A549 (cell line): ENCODE results near the gene LRCH1. TPM values are rescaled to one million over a fixed set of nuclear protein-coding genes. Genes with fewer than 3 reads are reported as not detected.

ENCODE experiments used
- ATAC-seq, 2 experiments: fragments of 200-7000 bp in 1 of 2; fragments of >200 bp in 1 of 2; cut with Nextera tagmentation in 1 of 2; cut with Tn5 transposase in 1 of 2; 3 replicates each; pipeline versions ENCODE4 v1.8.0 to v1.9.1; 2018 to 2020; ENCODE audit warnings: mild to moderate bottlenecking in 1 of 2, moderate library complexity in 1 of 2
- CTCF ChIA-PET: fragments of 300-600 bp; sonication (Branson Sonifier 250); formaldehyde crosslinking; extraction: SDS; loops from one replicate; lab custom pipeline; 2021; ENCODE audit warnings: antibody characterized with exemption, inconsistent platforms; lab: Yijun Ruan, JAX
- POLR2A ChIA-PET: fragments of 350-600 bp; formaldehyde crosslinking; extraction: SDS; loops from one replicate; lab custom pipeline; 2021; ENCODE audit warnings: antibody characterized with exemption, inconsistent platforms; lab: Yijun Ruan, JAX
- DNase-seq, 2 experiments: peaks; one replicate each; pipeline versions ENCODE4 v3.0.0 to v3.0.0-alpha.2; 2011 to 2016; ENCODE audit warnings: low read depth in 1 of 2, low spot score in 1 of 2
- FAIRE-seq: peaks from 2 replicates; lab custom pipeline; 2011; peaks lifted over from hg19 to GRCh38; lab: Jason Lieb, UNC
- H3K27ac ChIP-seq, 2 experiments: fragments of >200 bp; sonication (Bioruptor Twin); formaldehyde crosslinking; 3 replicates each; pipeline ENCODE4 v1.5.1; 2016 to 2017
- H3K4me1 ChIP-seq: fragments of >200 bp; sonication (Bioruptor Twin); formaldehyde crosslinking; 3 replicates; pipeline ENCODE4 v1.6.1; 2016
- H3K4me2 ChIP-seq: fragments of >200 bp; sonication (Bioruptor Twin); formaldehyde crosslinking; 3 replicates; pipeline ENCODE4 v1.6.1; 2016
- H3K4me3 ChIP-seq: fragments of >200 bp; sonication (Bioruptor Twin); formaldehyde crosslinking; 3 replicates; pipeline ENCODE4 v1.5.1; 2016
- H3K9me3 ChIP-seq: fragments of >200 bp; sonication (Bioruptor Twin); formaldehyde crosslinking; 3 replicates; pipeline ENCODE4 v1.6.1; 2016
- BHLHE40 ChIP-seq: IDR thresholded peaks from 2 replicates; pipeline ENCODE4 v1.6.1; 2012; ENCODE audit warnings: low read depth, low read length, inconsistent platforms
- CBX8 ChIP-seq: fragments of 200-600 bp; sonication (generic); IDR thresholded peaks from 2 replicates; pipeline ENCODE4 v1.6.1; 2016
- CHD2 ChIP-seq: fragments of 150-350 bp; IDR thresholded peaks from 2 replicates; pipeline ENCODE4 v1.6.1; 2014; ENCODE audit warnings: low read length; ENCODE audit not compliant: partially characterized antibody
- CTCF ChIP-seq: fragments of >200 bp; sonication (Bioruptor Twin); formaldehyde crosslinking; IDR thresholded peaks from 3 replicates; pipeline ENCODE4 v1.5.1; 2016
- EHF ChIP-seq: fragments of 250-450 bp; sonication (Bioruptor Pico); IDR thresholded peaks from 2 replicates; pipeline ENCODE4 v1.5.0; 2020; ENCODE audit warnings: mild to moderate bottlenecking
- FOSB ChIP-seq: fragments of 250-450 bp; sonication (Bioruptor Pico); IDR thresholded peaks from 2 replicates; pipeline ENCODE4 v1.5.0; 2020; ENCODE audit warnings: mild to moderate bottlenecking, moderate library complexity
- FOSL2 ChIP-seq, 2 experiments: fragments of 450-650 bp in 1 of 2; fragments of >200 bp in 1 of 2; sonication (Bioruptor Twin) in 1 of 2; formaldehyde crosslinking; IDR thresholded peaks; 2 replicates each; pipeline versions ENCODE4 v1.5.0 to v1.6.1; 2016 to 2020; ENCODE audit warnings: mild to moderate bottlenecking in 1 of 2, moderate library complexity in 1 of 2
- JUN ChIP-seq, 2 experiments: fragments of >200 bp; sonication (Bioruptor Twin); formaldehyde crosslinking; IDR thresholded peaks; 2 replicates in 1 of 2; 3 replicates in 1 of 2; pipeline ENCODE4 v1.6.1; 2016 to 2017
- KDM1A ChIP-seq: fragments of 200-600 bp; sonication (generic); IDR thresholded peaks from 2 replicates; pipeline ENCODE4 v1.6.1; 2016; ENCODE audit warnings: low read depth, mild to moderate bottlenecking
- MAZ ChIP-seq: fragments of 150-350 bp; IDR thresholded peaks from 2 replicates; pipeline ENCODE4 v1.6.1; 2014; ENCODE audit warnings: antibody characterized with exemption, low read depth, low read length, borderline replicate concordance
- NPAS2 ChIP-seq: fragments of 250-450 bp; sonication (Bioruptor Pico); IDR thresholded peaks from 2 replicates; pipeline ENCODE4 v1.8.0; 2022; ENCODE audit warnings: mild to moderate bottlenecking, moderate library complexity, borderline replicate concordance
- NR3C1 ChIP-seq: fragments of >200 bp; sonication (Bioruptor Twin); formaldehyde crosslinking; IDR thresholded peaks from 3 replicates; pipeline ENCODE4 v1.6.1; 2017
- POLR2AphosphoS2 ChIP-seq: conservative IDR thresholded peaks from 2 replicates; pipeline ENCODE4 v1.6.1; 2012; ENCODE audit warnings: low read length, improper control_type of control experiment, inconsistent platforms
- RARB ChIP-seq: fragments of 250-450 bp; sonication (Bioruptor Pico); IDR thresholded peaks from 2 replicates; pipeline ENCODE4 v1.8.0; 2021; ENCODE audit warnings: mild to moderate bottlenecking, moderate library complexity
- RNF2 ChIP-seq: fragments of 200-600 bp; sonication (generic); IDR thresholded peaks from 2 replicates; pipeline ENCODE4 v1.6.1; 2016; ENCODE audit warnings: low read depth, mild to moderate bottlenecking, antibody characterized with exemption, moderate library complexity, borderline replicate concordance
- SMC3 ChIP-seq: fragments of >200 bp; sonication (Bioruptor Twin); formaldehyde crosslinking; IDR thresholded peaks from 3 replicates; pipeline ENCODE4 v1.6.1; 2018; ENCODE audit warnings: inconsistent platforms
- ZFP36 ChIP-seq: fragments of 450-650 bp; IDR thresholded peaks from 2 replicates; pipeline ENCODE4 v1.6.1; 2014; ENCODE audit warnings: borderline replicate concordance; ENCODE audit not compliant: partially characterized antibody
- WGBS: methylation state at CpG from one replicate; pipeline ENCODE4 v1.1.6; 2017; ENCODE audit errors: missing lambda C conversion rate; 5-methylcytosine and 5-hydroxymethylcytosine counted together
- polyA plus RNA-seq, 4 experiments: library from polyadenylated mRNA; depleted of rRNA in 3 of 4; stranded (reverse); fragments of >200 nt; fragmentation: RNase III in 1 of 4; extraction: RNeasy Plus Mini Kit Qiagen cat#74134 plus additional on column Dnase treatment in 1 of 4; gene quantifications; 2 replicates in 3 of 4; 3 replicates in 1 of 4; pipeline ENCODE4 v1.2.3, GENCODE V29; 2011 to 2017
- TF ChIP-seq, protein P1 (sequence below): IDR thresholded peaks from 2 replicates; pipeline ENCODE4 v1.6.1; 2012; ENCODE audit warnings: low read depth, borderline replicate concordance
- TF ChIP-seq, protein P2 (sequence below): fragments of >200 bp; sonication (Bioruptor Twin); formaldehyde crosslinking; IDR thresholded peaks from 2 replicates; pipeline ENCODE4 v1.6.1; 2016
- TF ChIP-seq, protein P3 (sequence below): fragments of >200 bp; sonication (Bioruptor Twin); formaldehyde crosslinking; IDR thresholded peaks from 3 replicates; pipeline ENCODE4 v1.6.1; 2016
- TF ChIP-seq, protein P4 (sequence below): IDR thresholded peaks from 2 replicates; pipeline ENCODE4 v1.6.1; 2012
- TF ChIP-seq, protein P5 (sequence below): IDR thresholded peaks from 2 replicates; pipeline ENCODE4 v1.6.1; 2012

LRCH1 gene
- polyA plus RNA-seq, 2 of the 4 experiments (the other 2 are of a cell fraction) = 8.5 to 16.4 TPM

DNA sequence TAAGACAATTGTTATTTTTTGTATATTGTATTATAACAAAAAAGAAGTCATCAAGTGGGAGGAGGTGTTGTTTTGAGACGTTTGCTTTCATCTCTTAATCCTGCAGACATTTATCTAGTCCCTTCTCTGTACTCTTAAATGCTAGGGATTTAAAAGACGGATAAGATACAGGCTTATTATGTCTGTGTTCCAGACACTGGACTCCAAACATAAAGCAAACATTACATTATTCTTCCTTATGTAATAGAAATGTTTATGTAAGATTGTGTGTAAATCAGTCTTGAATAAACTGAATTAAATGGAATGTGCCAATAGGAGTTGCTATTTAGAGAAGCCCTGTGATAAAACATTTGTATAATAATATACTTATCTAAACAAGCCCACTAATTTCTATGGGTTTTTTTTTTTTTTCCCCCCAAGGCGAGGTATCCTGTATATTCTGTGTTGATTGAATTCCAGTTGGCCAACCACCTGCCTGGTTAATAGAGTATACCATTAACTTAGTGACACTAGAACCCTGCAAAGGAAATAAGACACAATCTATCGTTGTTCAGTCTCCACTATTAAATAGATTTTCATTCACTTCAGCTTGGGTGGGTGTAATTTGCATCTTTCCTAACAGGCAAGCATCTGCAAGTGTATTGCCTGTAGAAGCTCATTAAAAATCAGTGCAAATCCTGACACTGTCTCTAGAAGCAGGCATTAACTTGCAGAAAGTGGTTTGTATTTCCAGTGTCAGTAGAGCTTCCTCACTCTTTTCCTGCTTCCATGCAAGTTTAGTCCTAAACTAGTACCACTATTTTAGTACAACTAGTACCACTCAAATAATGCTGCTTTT, 69.0 kb downstream of the LRCH1 start:
- no peak for FAIRE-seq
- no peak overlapping the region for H3K4me3 ChIP-seq

DNA sequence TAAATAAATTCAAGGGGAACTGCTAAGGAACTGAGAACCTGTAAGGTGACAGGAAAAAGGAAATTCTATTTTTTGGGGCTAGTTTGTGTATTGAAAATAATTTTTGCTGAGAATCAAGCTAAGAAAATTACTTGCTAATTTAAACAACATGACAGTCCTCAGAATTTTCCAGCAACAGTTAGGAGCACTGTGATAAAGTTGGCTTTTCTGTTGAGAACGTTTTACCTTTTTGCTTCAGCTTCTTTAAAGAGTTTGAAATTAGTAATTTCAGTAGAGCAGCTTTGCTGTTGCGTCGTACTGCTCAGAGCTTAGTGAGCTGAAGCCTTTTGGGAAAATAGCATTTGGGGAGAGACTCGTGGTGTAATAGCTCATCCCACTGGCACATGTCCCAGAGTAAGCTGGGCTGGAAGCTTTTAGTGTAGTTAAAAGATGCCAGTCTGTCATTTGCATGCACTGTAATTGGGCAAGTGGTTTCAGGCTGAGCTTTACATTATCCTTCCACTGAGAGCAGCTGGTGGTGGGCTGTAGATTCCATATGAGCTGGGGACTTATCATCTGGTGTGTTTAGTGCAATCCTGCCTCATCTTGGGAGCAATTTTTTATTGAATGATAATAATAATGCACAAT, 69.8 kb downstream of the LRCH1 start:
- WGBS = 29% methylated on average over 4 of the region's 4 CpGs
- Histone ChIP-seq H3K9me3 (no peaks in the 10 kb centered on the region), H3K4me2 (peak overlapping the region; percentile 73), H3K27ac (peak overlapping the region; percentile 27 to 74; a peak in 4 of 6 replicates), H3K4me3 (no peak overlapping the region), H3K4me1 (peaks cover 38% of the 10 kb centered on the region)
- ATAC-seq = peak in 1 of 2 experiments; percentile 33; a peak in 2 of 6 replicates
- CTCF ChIA-PET = interaction anchor here (0.7 to 1.5 kb wide), 2 partner anchors 13 to 19 kb away, joined by 3 to 4 read pairs; no protein-coding TSS in a partner anchor
- no peak for DNase-seq
- FAIRE-seq = no peak
- TF ChIP-seq POLR2AphosphoS2 (no peak), SMC3 (no peak), JUN (IDR thresholded peaks at IDR 0.05) (no peak), ZFP36 (no peak), CHD2 (no peak), CBX8 (no peak), NPAS2 (CRISPR knock-in tag) (no peak), RNF2 (no peak), BHLHE40 (no peak), RARB (CRISPR knock-in tag) (no peak), CTCF (no peak), NR3C1 (no peak), KDM1A (no peak), FOSL2 (IDR thresholded peaks at IDR 0.05) (no peak), FOSL2 (CRISPR knock-in tag; IDR thresholded peaks at IDR 0.05) (no peak), FOSB (CRISPR knock-in tag) (no peak), EHF (CRISPR knock-in tag) (no peak)
- TF ChIP-seq, protein P1, sequence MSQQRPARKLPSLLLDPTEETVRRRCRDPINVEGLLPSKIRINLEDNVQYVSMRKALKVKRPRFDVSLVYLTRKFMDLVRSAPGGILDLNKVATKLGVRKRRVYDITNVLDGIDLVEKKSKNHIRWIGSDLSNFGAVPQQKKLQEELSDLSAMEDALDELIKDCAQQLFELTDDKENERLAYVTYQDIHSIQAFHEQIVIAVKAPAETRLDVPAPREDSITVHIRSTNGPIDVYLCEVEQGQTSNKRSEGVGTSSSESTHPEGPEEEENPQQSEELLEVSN = no peak
- TF ChIP-seq, protein P2, sequence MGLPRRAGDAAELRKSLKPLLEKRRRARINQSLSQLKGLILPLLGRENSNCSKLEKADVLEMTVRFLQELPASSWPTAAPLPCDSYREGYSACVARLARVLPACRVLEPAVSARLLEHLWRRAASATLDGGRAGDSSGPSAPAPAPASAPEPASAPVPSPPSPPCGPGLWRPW = no peak
- TF ChIP-seq, protein P3, sequence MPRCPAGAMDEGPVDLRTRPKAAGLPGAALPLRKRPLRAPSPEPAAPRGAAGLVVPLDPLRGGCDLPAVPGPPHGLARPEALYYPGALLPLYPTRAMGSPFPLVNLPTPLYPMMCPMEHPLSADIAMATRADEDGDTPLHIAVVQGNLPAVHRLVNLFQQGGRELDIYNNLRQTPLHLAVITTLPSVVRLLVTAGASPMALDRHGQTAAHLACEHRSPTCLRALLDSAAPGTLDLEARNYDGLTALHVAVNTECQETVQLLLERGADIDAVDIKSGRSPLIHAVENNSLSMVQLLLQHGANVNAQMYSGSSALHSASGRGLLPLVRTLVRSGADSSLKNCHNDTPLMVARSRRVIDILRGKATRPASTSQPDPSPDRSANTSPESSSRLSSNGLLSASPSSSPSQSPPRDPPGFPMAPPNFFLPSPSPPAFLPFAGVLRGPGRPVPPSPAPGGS = no peak
- TF ChIP-seq, protein P4, sequence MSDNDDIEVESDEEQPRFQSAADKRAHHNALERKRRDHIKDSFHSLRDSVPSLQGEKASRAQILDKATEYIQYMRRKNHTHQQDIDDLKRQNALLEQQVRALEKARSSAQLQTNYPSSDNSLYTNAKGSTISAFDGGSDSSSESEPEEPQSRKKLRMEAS = no peak
- POLR2A ChIA-PET = no interaction called here

More for the DNA sequence above, 69.0 kb downstream of the LRCH1 start:
- ChIA-PET POLR2A (no interaction called here), CTCF (interaction anchor here (0.6 to 1.5 kb wide), 3 partner anchors 12 to 32 kb away, joined by 3 to 4 read pairs (median 3); no protein-coding TSS in a partner anchor)
- no peak for ATAC-seq
- WGBS = 9% methylated on average over 4 of the region's 4 CpGs
- no peak for DNase-seq
- H3K4me1 ChIP-seq = peaks cover 46% of the 10 kb centered on the region
- TF ChIP-seq, protein P2 = no peak
- TF ChIP-seq MAZ = no peak
- TF ChIP-seq, protein P5, sequence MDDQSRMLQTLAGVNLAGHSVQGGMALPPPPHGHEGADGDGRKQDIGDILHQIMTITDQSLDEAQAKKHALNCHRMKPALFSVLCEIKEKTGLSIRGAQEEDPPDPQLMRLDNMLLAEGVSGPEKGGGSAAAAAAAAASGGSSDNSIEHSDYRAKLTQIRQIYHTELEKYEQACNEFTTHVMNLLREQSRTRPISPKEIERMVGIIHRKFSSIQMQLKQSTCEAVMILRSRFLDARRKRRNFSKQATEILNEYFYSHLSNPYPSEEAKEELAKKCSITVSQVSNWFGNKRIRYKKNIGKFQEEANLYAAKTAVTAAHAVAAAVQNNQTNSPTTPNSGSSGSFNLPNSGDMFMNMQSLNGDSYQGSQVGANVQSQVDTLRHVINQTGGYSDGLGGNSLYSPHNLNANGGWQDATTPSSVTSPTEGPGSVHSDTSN = no peak
- TF ChIP-seq, all 56 proteins: peak for 0
- Histone ChIP-seq H3K4me2 (peak overlapping the region; percentile 73), H3K27ac (peak overlapping the region; percentile 27 to 74; a peak in 4 of 6 replicates), H3K9me3 (no peaks in the 10 kb centered on the region)
